Measurements from ENCODE around the gene RRP1B. TPM values are rescaled to one million over a fixed set of nuclear protein-coding genes. Genes with fewer than 3 reads are reported as not detected.
A peak's percentile ranks its signal among the peaks of the same experiment; 100 is the strongest.

The RRP1B gene
- total and polyA plus RNA-seq, 9 of the 15 experiments (the other 6 are each of a cell fraction or from before 2014, with no cell fraction given), result 6.8 to 66.6 (median 41.9) TPM

- TF ChIP-seq TCF7L2 (IDR thresholded peaks at IDR 0.05; ENCODE audit: low read depth, low read length) (no peak), ZFP30 (CRISPR knock-in tag; IDR thresholded peaks at IDR 0.05; ENCODE audit: borderline replicate concordance) (no peak), MECOM (CRISPR knock-in tag; IDR thresholded peaks at IDR 0.05) (no peak), ARNT (IDR thresholded peaks at IDR 0.05) (peak in 1 of 2 experiments; percentile 70; a peak in 1 of 4 replicates), HSF4 (CRISPR knock-in tag; IDR thresholded peaks at IDR 0.05; ENCODE audit: borderline replicate concordance) (no peak), ATF1 (CRISPR knock-in tag; IDR thresholded peaks at IDR 0.05) (no peak), ATF1 (tag; IDR thresholded peaks at IDR 0.05) (peak; percentile 70), ZBTB2 (IDR thresholded peaks at IDR 0.05) (no peak), CBX8 (IDR thresholded peaks at IDR 0.05; ENCODE audit: borderline replicate concordance, extremely low read depth, low read depth, low read length, poor library complexity, severe bottlenecking) (no peak), HDGF (IDR thresholded peaks at IDR 0.05) (peak; percentile 55; the same call in 1 of the 2 replicates), PRPF4 (IDR thresholded peaks at IDR 0.05; ENCODE audit: insufficient read depth, low read depth, low read length, poor library complexity, severe bottlenecking) (no peak), NR4A1 (CRISPR knock-in tag; IDR thresholded peaks at IDR 0.05) (no peak), NR4A1 (tag; IDR thresholded peaks at IDR 0.05) (no peak), CBX5 (IDR thresholded peaks at IDR 0.05; ENCODE audit: borderline replicate concordance, low read depth) (no peak), SRSF7 (optimal IDR thresholded peaks at IDR 0.05; ENCODE audit: low read depth, low read length) (no peak), HNRNPUL1 (IDR thresholded peaks at IDR 0.05; ENCODE audit: low read length) (no peak), FOXK1 (CRISPR knock-in tag; IDR thresholded peaks at IDR 0.05; ENCODE audit: borderline replicate concordance) (no peak), GABPA (tag; conservative IDR thresholded peaks at IDR 0.05; ENCODE audit: low read depth) (no peak; the same call in 1 of the 2 replicates), IRF9 (tag; IDR thresholded peaks at IDR 0.05) (no peak), ILF3 (IDR thresholded peaks at IDR 0.05; ENCODE audit: borderline replicate concordance) (no peak), ZNF197 (CRISPR knock-in tag; IDR thresholded peaks at IDR 0.05; ENCODE audit: low read depth) (no peak), SMARCE1 (IDR thresholded peaks at IDR 0.05) (no peak), GTF2F1 (IDR thresholded peaks at IDR 0.05; ENCODE audit: low read depth, low read length) (no peak)
- TF ChIP-seq, protein P1, sequence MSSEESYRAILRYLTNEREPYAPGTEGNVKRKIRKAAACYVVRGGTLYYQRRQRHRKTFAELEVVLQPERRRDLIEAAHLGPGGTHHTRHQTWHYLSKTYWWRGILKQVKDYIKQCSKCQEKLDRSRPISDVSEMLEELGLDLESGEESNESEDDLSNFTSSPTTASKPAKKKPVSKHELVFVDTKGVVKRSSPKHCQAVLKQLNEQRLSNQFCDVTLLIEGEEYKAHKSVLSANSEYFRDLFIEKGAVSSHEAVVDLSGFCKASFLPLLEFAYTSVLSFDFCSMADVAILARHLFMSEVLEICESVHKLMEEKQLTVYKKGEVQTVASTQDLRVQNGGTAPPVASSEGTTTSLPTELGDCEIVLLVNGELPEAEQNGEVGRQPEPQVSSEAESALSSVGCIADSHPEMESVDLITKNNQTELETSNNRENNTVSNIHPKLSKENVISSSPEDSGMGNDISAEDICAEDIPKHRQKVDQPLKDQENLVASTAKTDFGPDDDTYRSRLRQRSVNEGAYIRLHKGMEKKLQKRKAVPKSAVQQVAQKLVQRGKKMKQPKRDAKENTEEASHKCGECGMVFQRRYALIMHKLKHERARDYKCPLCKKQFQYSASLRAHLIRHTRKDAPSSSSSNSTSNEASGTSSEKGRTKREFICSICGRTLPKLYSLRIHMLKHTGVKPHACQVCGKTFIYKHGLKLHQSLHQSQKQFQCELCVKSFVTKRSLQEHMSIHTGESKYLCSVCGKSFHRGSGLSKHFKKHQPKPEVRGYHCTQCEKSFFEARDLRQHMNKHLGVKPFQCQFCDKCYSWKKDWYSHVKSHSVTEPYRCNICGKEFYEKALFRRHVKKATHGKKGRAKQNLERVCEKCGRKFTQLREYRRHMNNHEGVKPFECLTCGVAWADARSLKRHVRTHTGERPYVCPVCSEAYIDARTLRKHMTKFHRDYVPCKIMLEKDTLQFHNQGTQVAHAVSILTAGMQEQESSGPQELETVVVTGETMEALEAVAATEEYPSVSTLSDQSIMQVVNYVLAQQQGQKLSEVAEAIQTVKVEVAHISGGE (CRISPR knock-in tag; IDR thresholded peaks at IDR 0.05), result no peak
Measured at GRCh38 chr21:43646550-43647260, 12.7 kb upstream of the RRP1B start (continued).

Measured in K562 (cell line).